PC-9 (cell line): ENCODE measurements around the gene NKX1-2.

Experiments used
- EZH2 ChIP-seq: fragments of 200-600 bp; sonication (generic); IDR thresholded peaks from 2 replicates; pipeline ENCODE4 v1.8.0; 2017; ENCODE audit warnings: antibody characterized with exemption, low read depth
- TF ChIP-seq, protein P1 (sequence below): fragments of 200-600 bp; sonication (generic); conservative IDR thresholded peaks from 2 replicates; pipeline ENCODE4 v1.6.1; 2017; ENCODE audit warnings: mixed run types, antibody characterized with exemption, mild to moderate bottlenecking, moderate library complexity

DNA sequence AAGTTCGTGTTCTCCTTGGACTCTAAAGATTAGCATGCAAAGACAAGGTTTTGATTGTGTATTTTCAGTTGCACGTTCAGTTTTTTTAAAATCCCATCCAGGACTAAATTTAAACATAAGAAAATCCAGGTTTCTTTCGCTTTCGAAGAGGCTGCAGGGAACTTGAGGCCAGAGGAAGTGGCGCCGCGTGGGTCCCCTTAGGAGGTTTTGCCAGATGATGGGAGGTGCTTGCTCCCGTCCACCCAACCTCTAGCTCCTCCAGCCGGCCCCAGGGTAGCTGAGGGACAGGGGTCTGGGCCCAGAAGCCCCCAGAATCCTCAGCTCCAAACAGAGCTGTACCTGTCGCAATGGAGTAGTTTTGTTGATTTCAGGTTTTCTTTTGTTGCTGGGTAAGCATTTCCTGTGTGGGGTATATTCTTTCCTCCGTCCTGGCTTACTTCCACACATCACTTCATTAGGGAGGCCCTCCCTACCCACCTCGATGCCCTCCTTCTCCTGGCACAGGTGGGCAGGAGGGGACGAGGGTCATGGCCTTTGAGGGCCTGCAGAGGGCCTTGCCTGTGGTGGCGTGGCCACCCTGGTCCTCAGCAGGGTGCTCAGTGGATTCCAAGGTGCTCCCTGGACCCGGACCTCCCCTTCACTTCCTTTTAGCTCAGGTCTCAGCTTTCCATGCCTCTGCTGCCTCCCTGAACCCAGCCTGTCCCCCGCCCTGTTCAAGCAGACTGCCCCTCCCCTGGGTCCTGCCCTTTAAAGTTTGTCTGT, 44.4 kb upstream of the NKX1-2 start:
- TF ChIP-seq, protein P1, sequence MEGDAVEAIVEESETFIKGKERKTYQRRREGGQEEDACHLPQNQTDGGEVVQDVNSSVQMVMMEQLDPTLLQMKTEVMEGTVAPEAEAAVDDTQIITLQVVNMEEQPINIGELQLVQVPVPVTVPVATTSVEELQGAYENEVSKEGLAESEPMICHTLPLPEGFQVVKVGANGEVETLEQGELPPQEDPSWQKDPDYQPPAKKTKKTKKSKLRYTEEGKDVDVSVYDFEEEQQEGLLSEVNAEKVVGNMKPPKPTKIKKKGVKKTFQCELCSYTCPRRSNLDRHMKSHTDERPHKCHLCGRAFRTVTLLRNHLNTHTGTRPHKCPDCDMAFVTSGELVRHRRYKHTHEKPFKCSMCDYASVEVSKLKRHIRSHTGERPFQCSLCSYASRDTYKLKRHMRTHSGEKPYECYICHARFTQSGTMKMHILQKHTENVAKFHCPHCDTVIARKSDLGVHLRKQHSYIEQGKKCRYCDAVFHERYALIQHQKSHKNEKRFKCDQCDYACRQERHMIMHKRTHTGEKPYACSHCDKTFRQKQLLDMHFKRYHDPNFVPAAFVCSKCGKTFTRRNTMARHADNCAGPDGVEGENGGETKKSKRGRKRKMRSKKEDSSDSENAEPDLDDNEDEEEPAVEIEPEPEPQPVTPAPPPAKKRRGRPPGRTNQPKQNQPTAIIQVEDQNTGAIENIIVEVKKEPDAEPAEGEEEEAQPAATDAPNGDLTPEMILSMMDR, result no peak
- no peak for TF ChIP-seq EZH2
